AG08396 (cell line): ENCODE measurements around the gene EFCAB14.
"Not testable (repeated sequence)": the region's sequence is repeated elsewhere in the genome, so short reads cannot be mapped to it uniquely, and the experiment has no call there.

Experiments
- DNase-seq: peaks from one replicate; pipeline ENCODE4 v3.0.0; 2012; ENCODE audit warnings: low spot score, mixed read lengths

The EFCAB14 gene

GRCh38 chr1:46723901-46724300, 5.0 kb upstream of the EFCAB14 start:
- no peak for DNase-seq

- no peak for DNase-seq
Observed at GRCh38 chr1:46721686-46722205, 2.8 kb upstream of the EFCAB14 start.

GRCh38 chr1:46721204-46721603, 2.3 kb upstream of the EFCAB14 start:
- no peak for DNase-seq

GRCh38 chr1:46720319-46720718, 1.4 kb upstream of the EFCAB14 start:
- DNase-seq = not testable (repeated sequence)

DNA sequence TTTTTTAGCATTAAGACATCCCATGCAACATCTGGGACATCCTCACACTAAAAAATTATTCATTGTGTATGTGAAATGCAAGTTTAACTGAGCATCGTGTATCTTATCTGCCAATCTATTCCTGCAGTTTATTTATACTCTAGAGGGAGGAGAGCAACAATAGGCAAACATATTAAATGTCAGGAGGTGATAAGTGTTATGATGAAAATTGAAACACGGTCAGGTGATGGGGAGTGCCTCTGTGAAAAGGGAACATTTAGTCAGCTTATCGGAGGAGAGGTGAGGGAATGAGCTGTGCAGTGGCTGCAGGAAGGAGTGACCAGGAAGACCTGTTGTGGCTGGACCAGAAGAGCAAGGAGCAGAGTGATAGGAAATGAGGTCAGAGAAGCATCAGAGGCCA, 775 bp upstream of the EFCAB14 start:
- no peak for DNase-seq

DNA sequence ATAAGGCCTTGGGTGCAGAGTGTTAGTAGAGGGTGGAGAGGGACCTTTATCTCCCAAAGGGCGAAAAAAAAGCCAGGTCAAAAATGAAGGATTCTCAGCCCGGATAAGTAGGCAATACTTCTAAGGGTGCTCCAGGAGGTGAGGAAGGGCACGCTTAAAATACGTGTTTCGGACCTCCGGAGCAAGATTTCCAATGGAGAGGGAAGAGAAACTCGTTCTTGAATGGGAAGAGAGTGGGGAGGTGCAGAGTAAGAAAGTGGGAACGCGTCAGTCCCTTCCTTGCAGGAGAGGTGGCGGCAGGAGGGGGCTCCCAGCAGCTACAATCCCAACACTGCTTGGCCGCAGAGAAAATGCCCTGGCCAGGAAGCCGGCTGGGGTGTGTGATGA, 581 bp downstream of the EFCAB14 start:
- DNase-seq = peak; percentile 18

DNA sequence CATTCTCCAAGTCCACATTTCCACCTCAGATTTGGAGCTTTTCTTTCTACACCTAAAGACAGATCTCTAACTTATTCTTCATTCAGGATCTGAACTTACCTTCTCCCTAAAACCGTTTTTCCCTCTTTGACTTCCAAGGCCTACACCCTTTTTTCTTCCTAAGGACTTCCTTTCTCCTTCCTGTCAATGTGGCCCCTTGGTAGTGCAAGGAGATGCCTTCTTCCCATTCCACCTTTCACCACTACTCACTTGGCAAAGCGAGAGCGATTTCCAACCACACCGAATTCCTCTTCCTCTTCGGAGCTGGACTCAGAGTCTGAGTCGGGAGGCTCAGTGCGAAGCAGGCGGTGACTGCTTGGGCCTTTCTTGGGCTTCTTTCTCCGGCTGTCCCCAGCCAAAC, 1.3 kb downstream of the EFCAB14 start:
- no peak for DNase-seq

DNA sequence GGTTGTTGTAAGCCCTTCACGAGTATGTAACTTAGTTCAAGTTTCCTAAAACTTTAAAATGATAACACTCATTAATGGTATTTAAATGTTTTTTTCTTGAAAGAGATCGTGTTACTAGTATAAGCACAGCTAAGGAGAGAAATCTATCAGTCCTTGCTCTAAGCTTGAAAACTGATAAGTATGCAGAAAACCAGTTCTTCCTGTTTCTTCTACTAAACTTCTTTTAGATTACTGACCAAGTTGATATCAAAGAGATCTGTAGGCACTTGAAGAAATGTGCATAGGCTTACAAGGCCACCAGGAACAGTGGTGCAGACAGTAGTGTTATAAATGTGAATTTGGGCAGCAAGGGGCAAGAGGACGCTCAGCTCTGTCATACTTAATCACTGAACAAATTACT, 3.9 kb downstream of the EFCAB14 start:
- no peak for DNase-seq

DNA sequence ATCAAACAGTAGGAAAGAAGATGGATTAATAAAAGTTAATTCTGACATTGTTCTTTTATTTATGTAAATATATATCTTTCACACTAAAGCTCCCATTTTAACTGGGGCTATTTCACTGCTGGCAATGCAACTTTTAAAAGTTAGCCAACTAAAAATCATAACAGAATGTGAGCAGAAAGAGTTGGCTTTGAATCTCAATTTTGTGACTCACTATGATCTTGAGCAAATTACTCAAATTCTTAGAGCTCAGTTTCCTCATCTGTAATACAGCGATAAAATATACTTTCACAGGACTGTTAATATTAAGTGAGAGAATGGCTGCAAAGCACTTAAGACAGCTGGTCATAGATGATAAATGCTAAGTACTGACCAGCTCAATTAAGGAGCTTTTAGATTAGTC, 10.8 kb downstream of the EFCAB14 start:
- no peak for DNase-seq

- DNase-seq = no peak
Observed at GRCh38 chr1:46705408-46705807, 13.5 kb downstream of the EFCAB14 start.

DNA sequence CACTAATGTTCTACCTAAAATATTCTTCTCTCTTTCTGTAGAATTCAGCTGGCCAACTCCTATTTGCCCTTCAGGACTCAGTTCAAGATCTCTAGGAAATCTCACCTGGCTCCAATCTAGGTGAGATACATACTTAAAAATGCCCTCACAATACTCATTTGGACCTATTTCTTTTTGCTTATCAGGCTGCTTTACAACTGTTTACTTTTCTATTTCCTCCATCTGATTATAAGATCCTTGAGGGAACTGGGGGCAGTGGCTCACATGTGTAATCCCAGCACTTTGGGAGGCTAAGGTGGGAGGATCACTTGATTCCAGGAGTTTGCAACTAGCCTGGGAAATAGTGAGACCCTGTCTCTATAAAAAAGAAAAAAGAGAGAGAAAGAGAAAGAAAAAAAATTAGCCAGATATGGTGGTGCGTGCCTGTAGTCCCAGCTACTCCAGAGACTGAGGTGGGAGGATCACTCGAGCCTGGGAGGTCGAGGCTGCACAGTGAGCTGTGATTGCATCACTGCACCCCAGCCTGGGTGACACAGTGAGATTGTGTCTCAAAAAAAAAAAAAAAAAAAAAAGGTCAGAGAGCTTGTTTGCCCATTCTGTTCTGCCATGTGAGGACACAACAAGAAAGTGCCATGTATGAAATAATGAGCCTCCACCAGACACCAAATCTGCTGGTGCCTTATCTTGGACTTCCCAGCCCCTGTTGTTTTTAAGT, 14.8 kb downstream of the EFCAB14 start:
- DNase-seq = no peak

- DNase-seq = no peak
Observed at GRCh38 chr1:46699666-46700065, 19.2 kb downstream of the EFCAB14 start.

- no peak for DNase-seq
Observed at GRCh38 chr1:46697053-46697452, 21.9 kb downstream of the EFCAB14 start.

DNA sequence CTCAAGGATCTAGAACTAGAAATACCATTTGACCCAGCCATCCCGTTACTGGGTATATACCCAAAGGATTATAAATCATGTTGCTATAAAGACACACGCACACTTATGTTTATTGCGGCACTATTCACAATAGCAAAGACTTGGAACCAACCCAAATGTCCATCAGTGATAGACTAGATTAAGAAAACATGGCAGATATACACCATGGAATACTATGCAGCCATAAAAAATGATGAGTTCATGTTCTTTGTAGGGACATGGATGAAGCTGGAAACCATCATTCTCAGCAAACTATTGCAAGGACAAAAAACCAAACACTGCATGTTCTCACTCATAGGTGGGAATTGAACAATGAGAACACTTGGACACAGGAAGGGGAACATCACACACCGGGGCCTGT, 24.2 kb downstream of the EFCAB14 start:
- not testable (repeated sequence) for DNase-seq

GRCh38 chr1:46692811-46693770, 25.8 kb downstream of the EFCAB14 start:
- DNase-seq = no peak

DNA sequence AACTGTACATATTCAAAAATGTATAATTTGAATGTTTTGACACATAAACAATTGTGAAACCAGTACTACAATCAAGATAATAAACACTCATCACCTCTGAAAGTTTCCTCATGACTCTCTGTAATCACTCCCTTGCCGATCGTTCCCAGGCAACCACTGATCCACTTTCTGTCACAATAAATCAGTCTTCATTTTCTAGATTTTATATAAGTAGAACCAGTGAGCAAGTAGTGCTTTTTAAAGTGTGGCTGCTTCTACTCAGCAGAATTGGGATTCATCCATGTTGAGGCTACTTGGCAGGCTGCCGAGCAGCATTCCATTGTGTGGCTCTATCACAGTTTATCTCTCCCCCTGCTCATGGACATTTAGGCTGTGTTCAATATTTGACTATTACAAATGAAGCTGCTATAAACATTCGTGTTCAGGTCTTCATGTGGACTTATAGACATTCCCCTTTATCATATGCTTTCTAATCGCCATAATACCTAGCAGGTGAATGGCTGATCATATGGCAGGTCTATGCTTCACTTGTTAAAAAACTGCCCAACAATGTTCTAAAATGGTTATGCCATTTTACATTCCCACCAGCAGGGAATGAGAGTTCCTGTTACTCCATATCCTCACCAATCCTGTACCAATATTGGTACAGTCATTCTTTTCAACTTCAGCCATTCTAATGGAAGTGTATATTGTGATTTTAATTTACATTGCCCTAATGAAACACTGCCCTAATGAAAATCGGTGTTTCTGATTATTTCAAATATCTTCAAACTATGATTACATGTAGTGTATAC, 26.7 kb downstream of the EFCAB14 start:
- no peak for DNase-seq

GRCh38 chr1:46690931-46691421, 27.9 kb downstream of the EFCAB14 start:
- no peak for DNase-seq

GRCh38 chr1:46689897-46690296, 29.0 kb downstream of the EFCAB14 start:
- no peak for DNase-seq

- no peak for DNase-seq
Observed at GRCh38 chr1:46689356-46689755, 29.6 kb downstream of the EFCAB14 start.

DNA sequence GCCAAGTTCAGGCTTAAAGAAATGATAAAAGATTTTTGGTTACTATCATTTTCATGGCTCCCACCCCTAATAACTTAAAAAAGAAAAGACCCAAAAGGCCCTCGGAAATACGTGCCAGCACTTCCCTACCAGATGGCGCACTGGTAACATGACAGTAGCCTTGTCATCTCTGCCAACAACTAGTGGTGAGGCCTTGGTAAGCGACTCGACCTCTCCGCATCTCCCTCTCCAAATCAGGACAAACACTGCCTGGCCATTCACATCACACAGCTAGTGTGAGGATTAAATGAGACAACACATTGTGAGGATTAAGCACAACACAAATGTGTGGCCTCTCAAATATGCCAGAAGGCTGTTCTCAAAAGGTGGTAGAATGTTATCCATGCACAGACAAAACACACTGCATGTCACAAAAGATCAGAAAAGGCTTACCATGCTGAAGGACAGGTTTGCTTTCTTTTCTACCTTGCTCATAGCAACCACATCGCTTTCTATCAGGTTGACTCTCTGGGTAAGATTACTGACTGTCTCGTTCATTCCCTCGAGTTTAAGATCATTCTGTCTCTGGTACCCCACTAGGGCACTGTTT, 30.9 kb downstream of the EFCAB14 start:
- no peak for DNase-seq

GRCh38 chr1:46687093-46687659, 31.7 kb downstream of the EFCAB14 start:
- peak; percentile 25 for DNase-seq
